ENCODE data around the gene FAM118B.

FAM118B gene

DNA sequence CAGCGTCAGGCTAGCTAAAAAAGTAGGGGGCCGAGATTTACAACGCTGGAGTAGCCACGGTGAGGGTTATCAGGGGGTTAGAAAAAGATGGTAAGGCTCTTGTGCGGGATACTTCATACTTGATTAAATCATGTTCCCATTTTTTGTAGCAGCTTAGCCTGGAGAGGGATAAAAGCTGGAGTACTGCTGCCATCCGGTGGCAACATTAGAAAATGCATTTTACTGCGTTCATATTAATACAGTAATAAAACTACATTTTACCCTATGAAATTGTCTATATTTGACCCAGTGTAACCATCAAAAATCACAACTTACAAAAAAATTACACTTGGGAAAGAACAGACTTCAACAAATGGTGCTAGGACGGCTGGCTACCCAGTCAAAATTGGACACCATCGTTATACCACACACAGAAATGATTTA, 17.4 kb upstream of the FAM118B start:
- no peak overlapping the region for H3K4me3 Mint-ChIP-seq
- H3K36me3 Mint-ChIP-seq (ENCODE audit: low read depth) = peaks cover 92% of the 10 kb centered on the region
- H3K27me3 Mint-ChIP-seq = no peaks in the 10 kb centered on the region
- no peak overlapping the region for H3K27ac Mint-ChIP-seq
- H3K4me1 Mint-ChIP-seq (ENCODE audit: low read depth) = no peaks in the 10 kb centered on the region
- H3K9me3 Mint-ChIP-seq = peaks cover 10% of the 10 kb centered on the region
- DNase-seq = no peak

GRCh38 chr11:126195119-126195518, 16.5 kb upstream of the FAM118B start:
- H3K9me3 Mint-ChIP-seq = peaks cover 10% of the 10 kb centered on the region
- no peak for DNase-seq
- peaks cover 100% of the 10 kb centered on the region for H3K36me3 Mint-ChIP-seq (ENCODE audit: low read depth)
- H3K27me3 Mint-ChIP-seq = no peaks in the 10 kb centered on the region
- H3K4me1 Mint-ChIP-seq (ENCODE audit: low read depth) = no peaks in the 10 kb centered on the region
- no peak overlapping the region for H3K4me3 Mint-ChIP-seq
- H3K27ac Mint-ChIP-seq = no peak overlapping the region

GRCh38 chr11:126197277-126197939, 14.2 kb upstream of the FAM118B start:
- Mint-ChIP-seq H3K27me3 (no peaks in the 10 kb centered on the region), H3K4me1 (ENCODE audit: low read depth) (no peaks in the 10 kb centered on the region), H3K36me3 (ENCODE audit: low read depth) (peaks cover 100% of the 10 kb centered on the region), H3K27ac (no peak overlapping the region), H3K9me3 (peaks cover 10% of the 10 kb centered on the region), H3K4me3 (no peak overlapping the region)
- no peak for DNase-seq

GRCh38 chr11:126198648-126199047, 12.9 kb upstream of the FAM118B start:
- H3K27ac Mint-ChIP-seq = no peak overlapping the region
- H3K4me3 Mint-ChIP-seq = no peak overlapping the region
- peaks cover 100% of the 10 kb centered on the region for H3K36me3 Mint-ChIP-seq (ENCODE audit: low read depth)
- peaks cover 10% of the 10 kb centered on the region for H3K9me3 Mint-ChIP-seq
- H3K27me3 Mint-ChIP-seq = no peaks in the 10 kb centered on the region
- H3K4me1 Mint-ChIP-seq (ENCODE audit: low read depth) = no peaks in the 10 kb centered on the region
- no peak for DNase-seq

DNA sequence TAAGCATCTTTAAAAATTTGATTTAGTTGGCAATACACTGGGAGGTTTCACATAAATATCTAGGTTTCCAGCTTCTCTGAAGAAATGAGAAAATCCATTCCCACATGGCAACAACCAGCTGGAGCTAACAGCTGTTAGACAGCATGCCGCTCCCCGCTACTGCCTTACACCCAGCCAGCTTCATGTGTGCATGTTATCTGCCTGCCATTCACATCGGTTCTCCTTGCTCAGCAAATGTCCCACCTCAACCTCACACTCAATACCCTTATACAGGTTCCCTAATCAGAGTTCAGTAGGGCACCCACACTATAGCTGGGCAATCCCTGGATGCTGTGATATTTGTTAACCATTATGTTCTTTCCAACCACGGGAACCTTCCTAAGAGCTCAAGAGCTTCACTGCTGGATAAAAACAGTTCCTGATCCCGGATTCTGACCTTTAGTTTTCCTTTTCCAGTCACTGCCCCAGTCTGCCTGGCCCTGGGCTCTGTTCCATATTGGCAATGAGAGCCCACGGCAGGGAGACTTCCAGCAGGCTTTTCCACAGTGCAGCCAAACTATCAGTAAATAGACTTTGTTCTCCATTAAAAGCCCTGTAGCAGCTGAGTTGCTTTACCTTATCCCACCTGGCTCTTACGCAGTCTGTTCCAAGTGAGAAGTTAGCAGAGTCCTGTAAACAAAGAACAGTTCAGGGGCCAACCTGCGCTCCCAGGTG, 8.8 kb upstream of the FAM118B start:
- Mint-ChIP-seq H3K4me1 (ENCODE audit: low read depth) (no peaks in the 10 kb centered on the region), H3K36me3 (ENCODE audit: low read depth) (peaks cover 98% of the 10 kb centered on the region), H3K27ac (no peak overlapping the region), H3K4me3 (no peak overlapping the region), H3K27me3 (no peaks in the 10 kb centered on the region), H3K9me3 (peaks cover 4% of the 10 kb centered on the region)
- DNase-seq = no peak

DNA sequence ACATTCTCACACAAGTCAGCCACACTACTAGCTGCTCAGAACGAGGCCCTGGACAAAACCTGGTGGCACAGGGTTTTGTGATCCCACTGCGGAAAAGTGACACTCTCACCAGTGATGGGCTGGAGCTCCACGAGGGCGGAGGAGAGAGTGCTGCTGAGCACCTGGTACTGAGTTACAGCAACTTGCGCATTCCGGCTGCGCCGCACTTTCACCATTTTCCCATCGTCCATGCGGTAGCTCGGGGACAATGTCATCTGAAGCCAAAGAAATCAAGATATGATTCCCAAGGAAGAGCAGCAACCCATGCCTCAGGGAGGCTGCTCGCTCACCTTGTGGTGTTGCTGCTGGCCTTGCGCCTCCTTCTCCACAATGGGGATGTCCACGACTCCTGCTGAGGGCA, 6.2 kb upstream of the FAM118B start:
- H3K27me3 Mint-ChIP-seq = no peaks in the 10 kb centered on the region
- no peak overlapping the region for H3K27ac Mint-ChIP-seq
- DNase-seq = no peak
- H3K9me3 Mint-ChIP-seq = no peaks in the 10 kb centered on the region
- peaks cover 10% of the 10 kb centered on the region for H3K4me1 Mint-ChIP-seq (ENCODE audit: low read depth)
- peaks cover 97% of the 10 kb centered on the region for H3K36me3 Mint-ChIP-seq (ENCODE audit: low read depth)
- H3K4me3 Mint-ChIP-seq = no peak overlapping the region

DNA sequence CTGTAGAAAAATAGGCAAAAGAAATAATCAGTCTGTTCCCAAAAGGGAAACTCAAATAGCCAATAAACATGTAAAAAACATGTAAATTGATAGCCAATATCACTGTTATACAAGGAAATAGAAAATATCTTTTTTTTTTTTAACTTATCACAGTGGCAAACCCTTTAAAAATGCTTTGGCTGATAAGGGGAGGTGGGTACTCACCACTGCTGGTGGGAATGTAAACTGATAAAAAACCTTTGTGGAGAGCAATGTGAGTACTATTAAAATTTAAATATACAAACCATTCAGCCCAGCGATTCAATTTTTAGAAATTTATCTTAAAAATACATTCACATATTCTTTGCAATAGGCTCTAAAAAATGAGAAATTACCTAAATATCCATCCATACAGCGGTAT, 3.7 kb upstream of the FAM118B start:
- DNase-seq = no peak
- Mint-ChIP-seq H3K36me3 (ENCODE audit: low read depth) (peaks cover 90% of the 10 kb centered on the region), H3K4me1 (ENCODE audit: low read depth) (peaks cover 27% of the 10 kb centered on the region), H3K9me3 (no peaks in the 10 kb centered on the region), H3K27ac (no peak overlapping the region), H3K27me3 (no peaks in the 10 kb centered on the region), H3K4me3 (no peak overlapping the region)

DNA sequence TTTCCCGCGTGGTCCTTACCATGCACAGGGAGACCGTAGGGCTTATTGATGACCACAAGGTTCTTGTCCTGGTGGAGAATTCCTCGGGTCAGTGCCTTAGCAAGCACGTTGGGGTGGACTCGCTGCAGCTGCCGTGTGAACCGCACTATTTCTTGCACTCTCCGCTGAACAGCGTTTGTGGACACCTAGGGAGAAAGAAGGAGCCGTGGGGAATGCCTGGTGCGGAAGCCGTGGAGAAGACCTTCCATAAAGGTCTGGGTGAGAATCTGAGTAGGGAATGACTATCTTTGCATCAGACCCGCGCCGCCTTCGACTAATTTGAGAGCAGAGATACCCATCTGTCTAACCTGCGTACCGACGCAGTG, 729 bp upstream of the FAM118B start:
- no peaks in the 10 kb centered on the region for H3K9me3 Mint-ChIP-seq
- H3K27ac Mint-ChIP-seq = peak overlapping the region; percentile 99
- peaks cover 62% of the 10 kb centered on the region for H3K36me3 Mint-ChIP-seq (ENCODE audit: low read depth)
- no peak for DNase-seq
- peaks cover 47% of the 10 kb centered on the region for H3K4me1 Mint-ChIP-seq (ENCODE audit: low read depth)
- H3K27me3 Mint-ChIP-seq = no peaks in the 10 kb centered on the region
- peak overlapping the region; percentile 96 for H3K4me3 Mint-ChIP-seq

DNA sequence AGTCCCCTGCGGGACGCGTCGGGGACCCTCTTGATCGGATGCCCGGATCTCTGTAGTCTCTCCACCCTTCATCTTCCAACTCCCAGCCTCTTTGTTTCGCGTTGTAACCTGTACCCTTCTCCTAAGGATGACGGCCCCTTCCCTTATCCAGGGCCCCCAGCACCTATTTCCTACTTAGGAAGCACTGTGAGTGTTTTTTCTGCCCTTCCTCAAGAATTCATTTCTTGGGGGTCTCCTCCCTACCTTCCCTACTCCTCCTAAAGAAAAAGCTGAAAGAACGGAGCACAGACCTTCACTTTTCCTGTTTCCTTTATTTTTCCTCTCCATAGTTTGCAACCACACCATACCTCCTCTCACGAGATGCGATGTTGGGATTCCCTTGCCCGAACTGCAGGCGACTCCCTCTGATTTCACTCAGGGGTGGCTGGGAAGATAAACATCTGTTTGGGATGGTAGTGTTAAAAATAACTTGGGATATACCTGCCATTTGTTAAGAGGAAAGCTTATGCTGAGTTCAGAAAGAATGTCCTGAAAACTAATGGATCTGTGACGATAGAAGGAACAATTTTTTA, 593 bp downstream of the FAM118B start:
- Mint-ChIP-seq H3K4me3 (peak overlapping the region; percentile 96), H3K27me3 (no peaks in the 10 kb centered on the region), H3K27ac (peak overlapping the region; percentile 99), H3K9me3 (no peaks in the 10 kb centered on the region), H3K4me1 (ENCODE audit: low read depth) (peaks cover 59% of the 10 kb centered on the region), H3K36me3 (ENCODE audit: low read depth) (peaks cover 51% of the 10 kb centered on the region)
- no peak for DNase-seq

DNA sequence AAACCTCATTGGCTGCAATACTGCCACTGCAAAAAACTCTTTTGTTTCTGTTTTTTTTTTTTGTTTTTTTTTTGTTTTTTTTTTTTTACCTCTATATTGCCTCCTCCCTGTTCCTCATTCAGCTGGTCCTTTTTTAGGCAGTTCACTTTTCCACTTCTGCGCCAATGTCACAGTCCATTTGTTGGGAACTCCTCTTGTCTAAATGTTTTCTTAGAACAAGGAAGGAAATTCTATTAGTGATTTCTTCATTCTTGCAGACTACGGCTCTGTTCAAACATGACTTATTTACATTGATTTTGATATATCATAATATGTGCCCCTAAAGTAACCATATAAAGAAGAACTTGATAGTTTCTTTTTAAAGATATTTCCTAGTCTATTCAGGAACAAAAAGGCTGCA, 2.9 kb downstream of the FAM118B start:
- H3K36me3 Mint-ChIP-seq (ENCODE audit: low read depth) = peaks cover 32% of the 10 kb centered on the region
- H3K27ac Mint-ChIP-seq = no peak overlapping the region
- no peak for DNase-seq
- no peak overlapping the region for H3K4me3 Mint-ChIP-seq
- H3K27me3 Mint-ChIP-seq = no peaks in the 10 kb centered on the region
- H3K4me1 Mint-ChIP-seq (ENCODE audit: low read depth) = peaks cover 68% of the 10 kb centered on the region
- H3K9me3 Mint-ChIP-seq = no peaks in the 10 kb centered on the region

DNA sequence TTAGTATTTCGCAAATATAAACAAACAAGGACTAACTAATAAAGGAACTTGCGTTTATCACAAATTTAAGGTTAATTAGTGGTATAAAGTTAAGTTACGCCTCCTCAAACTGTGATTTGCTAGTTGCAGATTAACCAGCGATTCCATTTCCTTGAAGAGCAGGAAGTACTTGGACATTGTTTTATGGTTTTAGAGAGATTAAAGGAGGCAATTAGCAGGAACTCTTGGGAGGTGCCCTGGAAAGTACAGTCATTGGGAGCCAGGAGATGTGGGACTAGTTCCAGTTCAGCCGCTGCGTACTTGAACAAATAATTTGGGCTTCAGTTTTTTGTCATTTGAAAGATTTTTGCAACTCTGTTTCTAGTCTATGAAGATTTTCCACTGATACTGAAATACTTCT, 3.3 kb downstream of the FAM118B start:
- Mint-ChIP-seq H3K4me1 (ENCODE audit: low read depth) (peaks cover 65% of the 10 kb centered on the region), H3K27me3 (no peaks in the 10 kb centered on the region), H3K4me3 (no peak overlapping the region), H3K36me3 (ENCODE audit: low read depth) (peaks cover 28% of the 10 kb centered on the region), H3K27ac (no peak overlapping the region), H3K9me3 (no peaks in the 10 kb centered on the region)
- DNase-seq = no peak

DNA sequence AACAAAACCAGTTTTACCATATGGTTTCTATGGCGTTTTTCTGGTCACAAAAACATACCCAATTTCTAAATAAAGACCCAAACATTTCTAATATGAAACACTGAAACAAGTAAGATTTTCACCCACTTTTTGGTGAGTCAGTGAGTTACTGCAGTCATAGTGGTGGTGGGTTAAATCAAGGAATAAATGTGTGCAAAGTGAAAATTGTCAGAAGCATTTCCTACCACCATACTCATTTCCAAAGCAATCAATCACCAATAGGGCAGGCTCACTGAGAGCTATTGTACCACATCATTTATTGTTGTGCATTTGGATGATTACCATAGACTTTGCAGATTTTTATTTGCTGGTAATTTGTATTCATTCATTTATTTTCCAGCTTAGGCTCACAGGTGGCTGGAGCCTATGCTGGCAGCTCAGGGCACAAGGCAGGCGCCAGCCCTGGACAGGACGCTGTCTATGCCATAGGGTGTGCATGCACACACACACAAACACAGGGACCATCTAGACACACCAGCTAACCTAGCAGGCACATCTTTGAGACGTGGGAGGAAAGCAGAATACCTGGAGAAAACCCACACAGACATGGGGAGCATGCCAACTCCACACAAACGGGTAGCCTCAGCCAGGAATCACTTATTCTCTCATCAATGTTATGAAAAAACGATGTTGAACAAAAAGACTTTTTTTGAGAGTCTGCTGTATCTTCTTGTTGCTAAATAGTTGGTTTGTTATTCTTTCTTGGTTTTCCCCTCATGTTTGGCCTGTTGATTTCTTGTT, 5.1 kb downstream of the FAM118B start:
- DNase-seq = no peak
- Mint-ChIP-seq H3K4me3 (no peak overlapping the region), H3K27me3 (no peaks in the 10 kb centered on the region), H3K9me3 (no peaks in the 10 kb centered on the region), H3K36me3 (ENCODE audit: low read depth) (peaks cover 16% of the 10 kb centered on the region), H3K27ac (peak overlapping the region; percentile 78), H3K4me1 (ENCODE audit: low read depth) (peaks cover 57% of the 10 kb centered on the region)

DNA sequence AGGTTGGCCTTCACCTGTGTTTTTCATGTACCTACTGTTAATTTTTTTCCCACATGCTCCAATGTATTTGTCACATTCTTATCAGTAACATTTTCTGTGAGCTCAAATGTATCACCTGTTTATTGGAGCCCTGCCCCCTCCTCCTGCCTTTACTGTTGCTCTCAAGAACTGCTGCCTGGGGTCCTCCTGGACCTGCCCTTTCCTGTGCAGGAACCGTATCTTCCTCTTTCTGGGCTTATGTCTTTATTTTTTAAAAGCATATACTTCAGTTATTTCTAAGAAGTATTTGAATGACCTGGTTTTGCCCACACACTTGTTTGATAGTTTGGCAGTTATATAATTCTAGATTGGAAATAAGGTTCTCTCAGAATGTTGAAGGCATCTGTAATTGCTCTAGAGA, 5.9 kb downstream of the FAM118B start:
- Mint-ChIP-seq H3K4me1 (ENCODE audit: low read depth) (peaks cover 51% of the 10 kb centered on the region), H3K4me3 (no peak overlapping the region), H3K27me3 (no peaks in the 10 kb centered on the region), H3K9me3 (no peaks in the 10 kb centered on the region), H3K27ac (peak overlapping the region; percentile 3), H3K36me3 (ENCODE audit: low read depth) (peaks cover 10% of the 10 kb centered on the region)
- DNase-seq = no peak

- H3K9me3 Mint-ChIP-seq = no peaks in the 10 kb centered on the region
- no peak overlapping the region for H3K27ac Mint-ChIP-seq
- peaks cover 36% of the 10 kb centered on the region for H3K4me1 Mint-ChIP-seq (ENCODE audit: low read depth)
- peaks cover 8% of the 10 kb centered on the region for H3K36me3 Mint-ChIP-seq (ENCODE audit: low read depth)
- H3K4me3 Mint-ChIP-seq = no peak overlapping the region
- DNase-seq = no peak
- no peaks in the 10 kb centered on the region for H3K27me3 Mint-ChIP-seq
Measured at GRCh38 chr11:126219547-126219946, 8.0 kb downstream of the FAM118B start.

All from activated T-cell treated with anti-CD3 and anti-CD28 coated beads, Interleukin-2, amount 50 U/mL, for 24 hours (primary cell).